ENCODE results near the gene PCBP3.

DNA sequence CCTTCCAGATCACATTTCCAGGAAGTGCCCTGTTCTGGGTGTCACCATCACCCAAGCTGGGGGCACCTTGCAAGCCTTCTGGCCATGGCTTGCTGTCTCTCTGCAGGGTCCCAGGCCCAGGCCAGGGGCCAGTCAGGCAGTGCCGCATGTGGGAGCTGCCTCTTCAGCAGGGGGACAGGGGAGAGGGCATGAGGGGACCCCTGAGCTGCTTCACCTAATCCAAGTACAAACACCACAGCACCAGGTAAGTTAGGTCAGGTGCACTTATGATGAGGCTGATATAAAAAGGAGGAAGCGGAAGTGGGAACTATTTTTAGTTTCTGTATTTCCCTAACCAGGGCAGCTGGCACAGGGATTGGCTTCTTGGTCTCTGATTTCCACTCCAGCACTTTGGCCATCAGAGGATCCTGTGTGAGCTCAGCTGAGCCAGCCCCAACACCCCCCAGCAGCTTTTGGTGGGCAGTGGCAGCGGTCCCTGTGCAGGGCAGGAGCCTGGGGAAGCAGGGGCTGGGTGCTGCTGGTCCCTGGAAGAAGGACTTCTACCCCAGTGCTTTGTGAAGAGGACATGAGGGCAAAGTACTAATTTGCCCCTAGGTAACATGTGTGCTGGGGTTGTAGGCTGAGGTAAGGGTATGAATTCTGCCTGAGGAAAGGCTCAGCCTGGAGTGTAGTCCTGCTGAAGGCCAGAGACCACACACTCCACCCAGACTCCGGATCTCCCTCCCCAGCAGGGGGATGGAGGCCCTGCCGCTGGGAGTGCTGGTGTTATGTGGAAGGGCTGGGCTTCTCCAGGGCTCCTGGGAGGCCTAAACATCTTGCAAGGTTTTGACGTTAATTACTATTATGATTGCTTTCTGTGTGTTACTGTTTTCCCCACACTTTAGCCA is 3.3 kb upstream of the PCBP3 start:
- TF ChIP-seq, protein P1, sequence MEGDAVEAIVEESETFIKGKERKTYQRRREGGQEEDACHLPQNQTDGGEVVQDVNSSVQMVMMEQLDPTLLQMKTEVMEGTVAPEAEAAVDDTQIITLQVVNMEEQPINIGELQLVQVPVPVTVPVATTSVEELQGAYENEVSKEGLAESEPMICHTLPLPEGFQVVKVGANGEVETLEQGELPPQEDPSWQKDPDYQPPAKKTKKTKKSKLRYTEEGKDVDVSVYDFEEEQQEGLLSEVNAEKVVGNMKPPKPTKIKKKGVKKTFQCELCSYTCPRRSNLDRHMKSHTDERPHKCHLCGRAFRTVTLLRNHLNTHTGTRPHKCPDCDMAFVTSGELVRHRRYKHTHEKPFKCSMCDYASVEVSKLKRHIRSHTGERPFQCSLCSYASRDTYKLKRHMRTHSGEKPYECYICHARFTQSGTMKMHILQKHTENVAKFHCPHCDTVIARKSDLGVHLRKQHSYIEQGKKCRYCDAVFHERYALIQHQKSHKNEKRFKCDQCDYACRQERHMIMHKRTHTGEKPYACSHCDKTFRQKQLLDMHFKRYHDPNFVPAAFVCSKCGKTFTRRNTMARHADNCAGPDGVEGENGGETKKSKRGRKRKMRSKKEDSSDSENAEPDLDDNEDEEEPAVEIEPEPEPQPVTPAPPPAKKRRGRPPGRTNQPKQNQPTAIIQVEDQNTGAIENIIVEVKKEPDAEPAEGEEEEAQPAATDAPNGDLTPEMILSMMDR (IDR thresholded peaks at IDR 0.05; ENCODE audit: low read depth, low read length), result no peak
- TF ChIP-seq POLR2A (IDR thresholded peaks at IDR 0.05; ENCODE audit: extremely low read depth, insufficient read length), result no peak
